T47D (cell line): ENCODE results near the gene B4GAT1.
A peak's percentile ranks its signal among the peaks of the same experiment; 100 is the strongest.
"Not testable (repeated sequence)": the region's sequence is repeated elsewhere in the genome, so short reads cannot be mapped to it uniquely, and the experiment has no call there.

Source experiments
- DNase-seq, 2 experiments: peaks; one replicate each; pipeline versions ENCODE4 v3.0.0 to v3.0.0-alpha.2; 2011 to 2012; ENCODE audit warnings: low read depth in 1 of 2, low spot score in 1 of 2
- JUND ChIP-seq: IDR thresholded peaks from 2 replicates; pipeline ENCODE4 v1.6.1; 2012; ENCODE audit warnings: low read depth
- in situ Hi-C: cut with HindIII; loops from 2 replicates; pipeline ENCODE4 v1.10.0; 2016; ENCODE audit warnings: low sequenced_read_pairs, low pct_unique_long_range_greater_than_20kb

The B4GAT1 gene

GRCh38 chr11:66347425-66348276, at the start of gene B4GAT1:
Gene B4GAT1 (minus strand): TSS chr11:66347629. CDS start chr11:66347545, 84 bp downstream.
- in situ Hi-C loops = no loop called here
- TF ChIP-seq JUND = no peak
- DNase-seq = peak in 1 of 2 experiments; percentile 95

GRCh38 chr11:66393954-66394353, 46.5 kb upstream of the B4GAT1 start:
- no peak for TF ChIP-seq JUND
- in situ Hi-C loops = no loop called here
- no peak for DNase-seq

GRCh38 chr11:66391322-66391721, 43.9 kb upstream of the B4GAT1 start:
- no peak for DNase-seq
- in situ Hi-C loops = no loop called here
- no peak for TF ChIP-seq JUND

GRCh38 chr11:66388780-66389386, 41.5 kb upstream of the B4GAT1 start:
- no peak for TF ChIP-seq JUND
- in situ Hi-C loops = no loop called here
- peak; percentile 60 to 93 for DNase-seq

GRCh38 chr11:66386171-66387069, 39.0 kb upstream of the B4GAT1 start:
- in situ Hi-C loops = no loop called here
- no peak for TF ChIP-seq JUND
- DNase-seq = peak in 1 of 2 experiments; percentile 90

- in situ Hi-C loops, DNase-seq: not testable (repeated sequence)
Observed at GRCh38 chr11:66384316-66384715, 36.9 kb upstream of the B4GAT1 start.

GRCh38 chr11:66380264-66380663, 32.8 kb upstream of the B4GAT1 start:
- in situ Hi-C loops, DNase-seq: not testable (repeated sequence)

GRCh38 chr11:66373690-66374287, 26.4 kb upstream of the B4GAT1 start:
- in situ Hi-C loops = not testable (repeated sequence)

GRCh38 chr11:66373265-66373664, 25.8 kb upstream of the B4GAT1 start:
- peak in 1 of 2 experiments; percentile 54 for DNase-seq
- no peak for TF ChIP-seq JUND
- in situ Hi-C loops = no loop called here

More at GRCh38 chr11:66373690-66374287, 26.4 kb upstream of the B4GAT1 start:
- not testable (repeated sequence) for DNase-seq

GRCh38 chr11:66371627-66372415, 24.4 kb upstream of the B4GAT1 start, which contains the start of gene SLC29A2:
Gene SLC29A2 (minus strand): TSS chr11:66371760. CDS start chr11:66371591, 169 bp downstream.
- DNase-seq = peak; percentile 88 to 99
- TF ChIP-seq JUND = no peak
- in situ Hi-C loops = no loop called here

- in situ Hi-C loops = no loop called here
- TF ChIP-seq JUND = no peak
- no peak for DNase-seq
Observed at GRCh38 chr11:66369073-66369894, 21.9 kb upstream of the B4GAT1 start.
